CD4-positive, alpha-beta T cell treated with Interleukin-4 for 4 hours (primary cell): ENCODE data around the gene DBI.
"Not testable (repeated sequence)": the region's sequence is repeated elsewhere in the genome, so short reads cannot be mapped to it uniquely, and the experiment has no call there.

Experiments
- DNase-seq: peaks from one replicate; pipeline ENCODE4 v3.0.0-alpha.2; 2020

Gene DBI

DNA sequence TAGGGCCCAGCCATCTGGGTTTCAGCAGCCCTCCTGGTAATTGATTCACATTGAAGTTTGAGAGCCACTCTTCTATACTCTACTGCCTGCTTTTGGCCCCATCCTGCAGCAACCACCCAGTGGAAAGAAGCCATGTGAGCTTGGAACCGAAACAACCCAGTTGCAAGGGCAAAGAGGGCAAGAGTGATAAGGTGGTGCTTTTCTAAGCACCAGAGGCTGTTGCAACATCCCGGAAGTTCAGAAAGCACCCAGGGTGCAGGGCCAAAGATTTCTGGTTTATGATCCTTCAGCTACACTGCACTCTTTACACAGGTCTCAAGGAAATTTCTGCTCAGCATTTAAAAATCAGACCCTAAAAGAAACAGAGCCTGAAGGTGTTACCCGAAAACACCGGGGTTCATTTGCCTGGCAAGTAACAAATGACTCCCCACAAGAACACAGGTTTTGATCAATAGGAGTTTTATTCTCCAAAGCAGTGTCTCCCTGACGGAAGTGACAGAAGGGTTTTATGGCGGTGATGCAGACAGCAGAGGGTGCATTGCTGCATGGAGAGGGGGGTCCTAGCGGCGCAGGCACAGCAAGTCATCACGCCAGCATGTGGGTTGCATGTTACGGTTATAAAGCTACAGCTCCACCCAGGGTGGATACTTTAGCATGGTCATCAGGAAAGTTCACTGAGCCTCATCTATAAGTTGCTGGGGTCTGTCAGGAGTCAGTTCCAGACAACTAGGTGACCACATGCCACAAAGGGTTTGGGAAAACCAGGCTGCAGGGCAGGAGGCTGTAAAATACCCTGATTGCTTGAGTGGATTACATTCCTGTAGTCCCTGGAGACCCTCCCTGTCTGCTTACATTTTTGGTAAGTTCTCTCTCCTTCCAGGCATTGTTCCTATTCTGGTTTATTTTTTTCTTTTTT is 36.1 kb downstream of the DBI start:
- no peak for DNase-seq

GRCh38 chr2:119403618-119404017 is 36.8 kb downstream of the DBI start:
- not testable (repeated sequence) for DNase-seq

GRCh38 chr2:119405151-119405550 is 38.4 kb downstream of the DBI start:
- no peak for DNase-seq

GRCh38 chr2:119407430-119408220 is 40.8 kb downstream of the DBI start:
- peak; percentile 42 for DNase-seq

DNA sequence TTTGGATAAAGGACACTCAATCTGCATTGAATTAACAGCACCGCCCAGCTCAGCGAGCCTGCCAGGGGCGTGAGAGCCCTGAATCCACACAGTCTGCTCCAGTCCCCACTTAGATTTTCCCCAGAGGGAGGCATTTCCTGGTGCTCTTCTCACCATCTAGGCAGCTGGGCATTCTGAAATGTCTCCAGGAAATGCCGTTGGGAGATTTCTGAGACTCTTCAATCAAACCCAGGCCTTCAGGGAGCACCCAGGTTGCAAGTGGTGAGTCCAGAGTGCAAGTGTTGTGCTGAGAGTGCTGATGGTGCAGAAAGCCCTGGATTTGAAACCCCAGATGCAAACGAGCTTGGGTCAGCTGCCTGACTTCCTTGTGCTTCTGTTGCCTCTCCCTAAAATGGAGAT is 41.4 kb downstream of the DBI start:
- DNase-seq, result no peak

- DNase-seq, result no peak
Observed at GRCh38 chr2:119409506-119409905, 42.7 kb downstream of the DBI start.

DNA sequence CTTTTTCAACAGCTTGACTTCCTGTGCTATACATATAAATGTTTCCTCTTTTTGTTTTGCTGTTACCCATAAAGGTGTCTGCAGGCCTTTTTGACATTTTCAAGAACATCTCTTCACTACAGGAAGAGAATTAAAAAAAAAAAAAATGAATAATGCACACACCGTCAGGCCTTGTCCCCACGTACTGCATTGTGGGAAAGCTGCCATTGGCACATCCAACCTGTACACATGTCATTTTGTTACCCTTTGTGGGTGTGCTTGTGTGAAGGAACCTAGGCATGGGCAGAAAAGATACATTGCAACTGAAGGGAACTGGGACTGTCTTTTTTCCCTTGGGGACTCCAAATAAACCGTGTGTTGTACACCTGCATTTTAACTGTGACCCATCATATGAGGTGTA is 48.1 kb downstream of the DBI start:
- no peak for DNase-seq

- DNase-seq, result no peak
Observed at GRCh38 chr2:119415630-119416029, 48.9 kb downstream of the DBI start.

GRCh38 chr2:119416299-119416923 is 49.6 kb downstream of the DBI start:
- DNase-seq, result no peak

GRCh38 chr2:119417908-119418307 is 51.1 kb downstream of the DBI start:
- DNase-seq, result no peak

DNA sequence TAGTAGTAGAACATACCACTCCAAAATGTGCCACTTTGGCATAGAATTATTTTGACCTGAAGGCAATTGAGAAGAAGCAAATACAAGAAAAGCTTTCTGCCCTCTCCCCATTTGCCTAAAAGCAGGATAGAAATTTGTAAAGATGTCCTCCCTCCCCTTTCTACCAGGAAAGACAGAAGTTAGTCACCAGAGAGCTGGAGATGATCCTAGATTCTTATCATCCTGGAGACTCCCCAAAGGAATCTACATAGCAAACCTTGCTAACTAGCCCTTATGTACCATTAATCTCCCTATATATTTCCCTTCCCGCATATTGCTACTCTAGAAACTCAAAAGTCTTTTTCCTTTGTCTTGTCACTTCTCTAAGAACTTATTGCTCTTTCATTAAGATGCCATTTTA is 52.3 kb downstream of the DBI start:
- DNase-seq, result no peak

- DNase-seq, result no peak
Observed at GRCh38 chr2:119419803-119420508, 53.2 kb downstream of the DBI start.

DNA sequence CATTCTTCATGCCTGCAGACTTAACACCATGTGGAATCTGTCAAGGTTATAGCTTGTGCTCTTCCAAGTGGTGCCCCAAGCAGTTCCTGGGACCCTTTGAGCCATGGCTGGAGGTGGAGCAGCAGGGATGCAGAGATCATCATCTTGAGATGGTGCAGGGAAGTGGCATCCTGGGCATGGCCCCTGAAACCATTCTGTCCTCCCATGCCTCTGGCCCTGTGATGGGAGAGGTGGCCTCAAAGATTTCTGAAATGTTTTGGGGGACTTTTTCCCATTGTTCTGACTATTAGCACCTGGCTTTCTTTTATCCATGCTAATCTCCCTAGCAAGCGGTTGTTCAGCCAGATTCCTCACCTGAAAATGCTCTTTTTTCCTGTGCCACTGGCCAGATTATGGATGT is 54.5 kb downstream of the DBI start:
- DNase-seq, result no peak

DNA sequence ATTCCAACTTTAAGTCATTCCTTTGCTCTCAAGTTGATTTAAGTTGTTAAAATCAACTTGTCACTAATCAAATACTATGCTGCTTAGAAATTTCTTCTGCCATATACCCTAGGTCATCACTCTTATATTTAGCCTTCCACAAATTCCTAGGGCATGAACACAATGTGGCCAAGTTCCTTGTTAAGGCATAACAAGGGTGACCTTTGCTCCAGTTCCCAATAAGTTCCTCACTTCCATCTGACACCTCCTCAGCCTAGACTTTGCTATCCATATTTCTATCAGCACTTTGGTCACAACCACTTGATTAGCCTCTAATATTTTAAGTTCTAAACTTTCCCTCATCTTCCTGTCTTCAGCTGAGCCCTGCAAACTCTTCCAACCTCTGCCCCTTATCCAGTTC is 55.0 kb downstream of the DBI start:
- DNase-seq, result no peak
